IMR-90 (cell line): Measurements from ENCODE around the gene PITPNM3.

Experiments
- POLR2A ChIP-seq: IDR thresholded peaks from 2 replicates; pipeline ENCODE4 v1.6.1; 2012; ENCODE audit warnings: mild to moderate bottlenecking, low read depth, low read length
- RFX5 ChIP-seq: IDR thresholded peaks from 2 replicates; pipeline ENCODE4 v1.8.0; 2012; ENCODE audit warnings: low read depth, mild to moderate bottlenecking, low read length, moderate library complexity
- USF2 ChIP-seq: fragments of 150-350 bp; IDR thresholded peaks from 2 replicates; pipeline ENCODE4 v1.6.1; 2017; ENCODE audit warnings: mild to moderate bottlenecking, antibody characterized with exemption, low read length, low read depth
- TF ChIP-seq, protein P1 (sequence below): conservative IDR thresholded peaks from 2 replicates; pipeline ENCODE4 v1.5.1; 2012; ENCODE audit warnings: mild to moderate bottlenecking, low read depth, low read length, improper control_type of control experiment

- TF ChIP-seq POLR2A = no peak
- TF ChIP-seq, protein P1, sequence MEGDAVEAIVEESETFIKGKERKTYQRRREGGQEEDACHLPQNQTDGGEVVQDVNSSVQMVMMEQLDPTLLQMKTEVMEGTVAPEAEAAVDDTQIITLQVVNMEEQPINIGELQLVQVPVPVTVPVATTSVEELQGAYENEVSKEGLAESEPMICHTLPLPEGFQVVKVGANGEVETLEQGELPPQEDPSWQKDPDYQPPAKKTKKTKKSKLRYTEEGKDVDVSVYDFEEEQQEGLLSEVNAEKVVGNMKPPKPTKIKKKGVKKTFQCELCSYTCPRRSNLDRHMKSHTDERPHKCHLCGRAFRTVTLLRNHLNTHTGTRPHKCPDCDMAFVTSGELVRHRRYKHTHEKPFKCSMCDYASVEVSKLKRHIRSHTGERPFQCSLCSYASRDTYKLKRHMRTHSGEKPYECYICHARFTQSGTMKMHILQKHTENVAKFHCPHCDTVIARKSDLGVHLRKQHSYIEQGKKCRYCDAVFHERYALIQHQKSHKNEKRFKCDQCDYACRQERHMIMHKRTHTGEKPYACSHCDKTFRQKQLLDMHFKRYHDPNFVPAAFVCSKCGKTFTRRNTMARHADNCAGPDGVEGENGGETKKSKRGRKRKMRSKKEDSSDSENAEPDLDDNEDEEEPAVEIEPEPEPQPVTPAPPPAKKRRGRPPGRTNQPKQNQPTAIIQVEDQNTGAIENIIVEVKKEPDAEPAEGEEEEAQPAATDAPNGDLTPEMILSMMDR = no peak
- TF ChIP-seq USF2 = no peak
- TF ChIP-seq RFX5 = no peak
Measured at GRCh38 chr17:6506679-6507231, 49.6 kb downstream of the PITPNM3 start.
